Right lobe of liver (tissue), 6 donors: ENCODE results near the gene RDX. TPM values are rescaled to one million over a fixed set of nuclear protein-coding genes. Genes with fewer than 3 reads are reported as not detected.
A peak's percentile ranks its signal among the peaks of the same experiment; 100 is the strongest.

Experiments used
- ATAC-seq, 4 donors: fragments of 200-7000 bp; cut with Tn5 transposase; one replicate each; pipeline ENCODE4 v1.9.1; 2020; ENCODE audit warnings: mild to moderate bottlenecking in 4 of 4, moderate library complexity in 4 of 4
- DNase-seq, 3 donors: peaks; one replicate each; pipeline ENCODE4 v3.0.0-alpha.2; 2020
- H3K27ac ChIP-seq, 3 donors: fragments of 200-600 bp; one replicate each; pipeline ENCODE4 v1.8.0; 2022
- H3K27me3 ChIP-seq, 2 donors: fragments of 200-600 bp; one replicate each; pipeline ENCODE4 v1.8.0; 2022
- H3K36me3 ChIP-seq, 4 donors: fragments of 200-600 bp; sonication (generic) in 1 of 4; one replicate each; pipeline versions ENCODE4 v1.5.1 to v1.8.0; 2017 to 2022; ENCODE audit warnings: control low read depth in 1 of 4
- H3K4me1 ChIP-seq, 4 donors: fragments of 200-600 bp; sonication (generic) in 1 of 4; one replicate each; pipeline versions ENCODE4 v1.5.1 to v1.8.0; 2017 to 2022; ENCODE audit warnings: control low read depth in 1 of 4
- H3K4me3 ChIP-seq, 3 donors: fragments of 200-600 bp; one replicate each; pipeline ENCODE4 v1.8.0; 2022
- H3K9me3 ChIP-seq, 4 donors: fragments of 200-600 bp; sonication (generic) in 1 of 4; one replicate each; pipeline versions ENCODE4 v1.5.1 to v1.8.0; 2017 to 2022; ENCODE audit warnings: control low read depth in 1 of 4
- POLR2A ChIP-seq: fragments of 450-650 bp; IDR thresholded peaks from one replicate; pipeline ENCODE4 v1.6.1; 2017; ENCODE audit warnings: antibody characterized with exemption, mild to moderate bottlenecking
- WGBS: methylation state at CpG from one replicate; pipeline ENCODE4 v1.1.6; 2018; ENCODE audit warnings: low coverage, low lambda C conversion rate; ENCODE audit not compliant: insufficient coverage; ENCODE audit errors: missing lambda C conversion rate; 5-methylcytosine and 5-hydroxymethylcytosine counted together
- intact Hi-C, 2 donors: fragments of 100-400 bp; cut with DNase I; formaldehyde crosslinking; loops; one replicate each; pipeline versions ENCODE4 v1.11.2 to v1.14.1; 2022
- total RNA-seq, 6 experiments: library from RNA; depleted of rRNA in 2 of 6; stranded (reverse); fragments of >200 nt in 2 of 6; fragmentation: NEBNext Ultra II Directional in 3 of 6; extraction: Animal tissue kit (Norgen Biotek cat#: 25700) in 3 of 6; gene quantifications; one replicate each; pipeline versions ENCODE4 v1.1.0 to v1.2.4, GENCODE V29; 2016 to 2023
- TF ChIP-seq, protein P1 (sequence below), 4 donors: fragments of 200-600 bp in 3 of 4; fragments of 450-650 bp in 1 of 4; IDR thresholded peaks; one replicate each; pipeline versions ENCODE4 v1.5.1 to v1.8.0; 2016 to 2022; ENCODE audit warnings: antibody characterized with exemption in 4 of 4, mild to moderate bottlenecking in 2 of 4
- donor health status: DM: no; HTN: yes; CAD: no.
- donor health status: DM: no; HTN: no; CAD: no.
- donor health status: DM: no; HTN: no; CAD: no.
- donor health status: DM: no; HTN: yes; CAD: no.
- donor health status: DM: no; HTN: yes; CAD: no.

The RDX gene
- total RNA-seq, 6 experiments from 2014 or later: 47.1 to 87.8 (median 81.8) TPM

DNA sequence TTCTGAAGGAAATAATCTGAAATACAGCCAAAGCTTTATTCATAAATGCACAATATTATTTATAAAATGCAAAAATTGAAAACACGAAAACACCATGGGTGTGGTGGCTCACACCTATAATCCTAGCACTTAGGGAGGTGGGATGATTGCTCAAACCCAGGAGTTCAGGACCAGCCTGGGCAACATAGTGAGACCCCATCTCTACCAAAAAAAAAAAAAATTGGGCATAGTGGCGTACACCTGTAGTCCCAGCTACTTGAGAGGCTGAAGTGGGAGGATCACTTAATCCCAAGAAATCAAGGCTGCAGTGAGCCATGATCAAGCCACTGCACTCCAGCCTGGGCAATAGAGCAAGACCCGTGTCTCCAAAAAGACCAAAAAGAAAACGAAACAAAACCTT lies 5.2 kb upstream of the RDX start:
- DNase-seq: no peak
- 93% methylated on average over 4 of the region's 4 CpGs for WGBS

DNA sequence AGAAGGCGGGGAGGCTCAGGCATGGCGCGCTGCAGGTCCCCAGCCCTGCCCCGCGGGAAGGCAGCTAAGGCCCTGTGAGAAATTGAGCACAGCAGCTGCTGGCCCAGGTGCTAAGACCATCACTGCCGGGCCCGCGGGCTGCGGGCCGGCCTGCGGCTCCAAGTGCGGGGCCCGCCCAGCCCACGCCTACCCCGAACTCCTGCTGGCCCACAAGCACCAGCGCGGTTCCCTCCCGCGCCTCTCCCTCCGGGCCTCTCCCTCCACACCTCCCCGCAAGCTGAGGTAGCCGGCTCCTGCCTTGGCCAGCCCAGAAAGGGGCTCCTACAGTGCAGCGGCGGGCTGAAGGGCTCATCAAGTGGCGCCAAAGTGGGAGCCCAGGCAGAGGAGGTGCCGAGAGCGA lies 4.6 kb upstream of the RDX start:
- no peak overlapping the region for H3K4me3 ChIP-seq
- no CpG with 5 or more reads among the region's 27 CpGs for WGBS
- peaks cover 0 to 31% (median 9%) of the 10 kb centered on the region in 4 donors for H3K4me1 ChIP-seq
- DNase-seq: no peak
- no peak for ATAC-seq
- H3K36me3 ChIP-seq: no peaks in the 10 kb centered on the region
- no peak overlapping the region for H3K27ac ChIP-seq
- intact Hi-C loops: loop anchor here in 1 of 2 donors (10.0 kb wide), 1 partner anchor 54 kb away; no protein-coding TSS in a partner anchor
- no peak for TF ChIP-seq POLR2A
- TF ChIP-seq, protein P1, sequence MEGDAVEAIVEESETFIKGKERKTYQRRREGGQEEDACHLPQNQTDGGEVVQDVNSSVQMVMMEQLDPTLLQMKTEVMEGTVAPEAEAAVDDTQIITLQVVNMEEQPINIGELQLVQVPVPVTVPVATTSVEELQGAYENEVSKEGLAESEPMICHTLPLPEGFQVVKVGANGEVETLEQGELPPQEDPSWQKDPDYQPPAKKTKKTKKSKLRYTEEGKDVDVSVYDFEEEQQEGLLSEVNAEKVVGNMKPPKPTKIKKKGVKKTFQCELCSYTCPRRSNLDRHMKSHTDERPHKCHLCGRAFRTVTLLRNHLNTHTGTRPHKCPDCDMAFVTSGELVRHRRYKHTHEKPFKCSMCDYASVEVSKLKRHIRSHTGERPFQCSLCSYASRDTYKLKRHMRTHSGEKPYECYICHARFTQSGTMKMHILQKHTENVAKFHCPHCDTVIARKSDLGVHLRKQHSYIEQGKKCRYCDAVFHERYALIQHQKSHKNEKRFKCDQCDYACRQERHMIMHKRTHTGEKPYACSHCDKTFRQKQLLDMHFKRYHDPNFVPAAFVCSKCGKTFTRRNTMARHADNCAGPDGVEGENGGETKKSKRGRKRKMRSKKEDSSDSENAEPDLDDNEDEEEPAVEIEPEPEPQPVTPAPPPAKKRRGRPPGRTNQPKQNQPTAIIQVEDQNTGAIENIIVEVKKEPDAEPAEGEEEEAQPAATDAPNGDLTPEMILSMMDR (IDR thresholded peaks at IDR 0.05): no peak
- no peaks in the 10 kb centered on the region for H3K9me3 ChIP-seq
- no peaks in the 10 kb centered on the region for H3K27me3 ChIP-seq

More for the DNA sequence above, 5.2 kb upstream of the RDX start:
- Histone ChIP-seq H3K36me3 (no peaks in the 10 kb centered on the region), H3K4me3 (no peak overlapping the region), H3K9me3 (no peaks in the 10 kb centered on the region), H3K27me3 (no peaks in the 10 kb centered on the region), H3K4me1 (peaks cover 0 to 31% (median 9%) of the 10 kb centered on the region in 4 donors), H3K27ac (no peak overlapping the region)
- ATAC-seq: no peak
- TF ChIP-seq POLR2A: no peak
- TF ChIP-seq, protein P1 (IDR thresholded peaks at IDR 0.05): no peak
- intact Hi-C loops: loop anchor here in 1 of 2 donors (10.0 kb wide), 1 partner anchor 53 kb away; no protein-coding TSS in a partner anchor

DNA sequence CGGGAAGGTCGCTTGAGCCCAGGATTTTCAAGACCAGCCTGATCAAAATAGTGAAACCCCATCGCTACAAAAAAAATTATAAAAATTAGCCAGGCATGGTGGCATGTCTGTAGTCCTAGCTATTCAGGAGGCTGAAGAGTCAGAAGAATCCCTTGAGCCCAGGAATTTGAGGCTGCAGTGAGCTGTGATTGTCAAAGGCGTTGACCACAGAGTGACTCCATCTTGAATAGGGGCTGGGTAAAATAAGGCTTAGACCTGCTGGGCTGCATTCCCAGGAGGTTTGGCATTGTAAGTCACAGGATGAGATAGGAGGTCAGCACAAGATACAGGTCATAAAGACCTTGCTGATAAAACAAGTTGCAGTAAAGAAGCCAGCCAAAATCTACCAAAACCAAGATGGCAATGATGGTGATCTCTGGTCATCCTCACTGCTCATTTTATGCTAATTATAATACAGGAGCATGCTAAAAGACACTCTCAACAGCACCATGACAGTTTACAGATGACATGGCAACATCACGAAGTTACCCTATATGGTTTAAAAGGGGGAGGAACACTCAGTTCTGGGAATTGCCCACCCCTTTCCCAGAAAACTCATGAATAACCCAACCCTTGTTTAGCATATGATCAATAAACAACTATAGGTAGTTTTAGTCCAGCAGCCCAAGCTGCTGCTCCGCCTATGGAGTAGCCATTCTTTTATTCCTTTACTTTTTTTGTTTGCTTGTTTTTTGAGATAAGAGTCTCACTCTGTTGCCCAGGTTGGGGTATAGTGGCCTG lies 2.8 kb upstream of the RDX start:
- peaks cover 0 to 32% (median 8%) of the 10 kb centered on the region in 4 donors for H3K4me1 ChIP-seq
- TF ChIP-seq, protein P1 (IDR thresholded peaks at IDR 0.05): no peak
- TF ChIP-seq POLR2A: no peak
- no peak for ATAC-seq
- no peak for DNase-seq
- H3K9me3 ChIP-seq: no peaks in the 10 kb centered on the region
- H3K36me3 ChIP-seq: no peaks in the 10 kb centered on the region
- no peaks in the 10 kb centered on the region for H3K27me3 ChIP-seq
- H3K4me3 ChIP-seq: no peak overlapping the region
- intact Hi-C loops: loop anchor here in 1 of 2 donors (10.0 kb wide), 1 partner anchor 56 kb away; no protein-coding TSS in a partner anchor
- peak overlapping the region in 1 of 3 donors; percentile 96 for H3K27ac ChIP-seq
- WGBS: 93% methylated on average over 4 of the region's 6 CpGs

DNA sequence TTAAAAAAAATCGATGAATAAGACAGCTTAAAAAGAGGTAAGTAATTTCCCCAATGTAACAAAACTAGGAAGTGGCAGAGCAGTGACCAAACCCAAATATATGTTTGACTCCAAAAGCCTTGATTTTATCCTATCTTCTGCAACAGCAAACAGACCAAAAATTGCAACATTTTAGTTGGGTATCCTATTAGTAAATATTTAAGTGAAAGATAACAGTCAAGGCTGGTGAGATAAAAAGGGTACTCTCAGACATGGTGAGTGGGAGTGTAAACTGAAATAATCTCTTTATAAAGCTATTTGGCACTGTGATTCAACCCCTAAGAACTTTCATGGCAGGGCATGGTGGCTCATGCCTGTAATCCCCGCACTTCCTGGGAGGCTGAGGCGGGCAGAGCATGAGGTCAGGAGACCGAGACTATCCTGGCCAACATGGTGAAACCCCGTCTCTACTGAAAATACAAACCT lies 1.9 kb upstream of the RDX start:
- 12% methylated on average over 4 of the region's 5 CpGs for WGBS
- ATAC-seq (peak; percentile 32 to 69 (median 42)), DNase-seq (peak in 1 of 3 donors; percentile 36)
- intact Hi-C loops: loop anchor here in 1 of 2 donors (10.0 kb wide), 1 partner anchor 56 kb away; no protein-coding TSS in a partner anchor
- Histone ChIP-seq H3K27me3 (no peaks in the 10 kb centered on the region), H3K9me3 (no peaks in the 10 kb centered on the region), H3K27ac (peak overlapping the region in 2 of 3 donors; percentile 11 to 96), H3K4me1 (peaks cover 0 to 41% (median 8%) of the 10 kb centered on the region in 4 donors), H3K4me3 (no peak overlapping the region), H3K36me3 (no peaks in the 10 kb centered on the region)
- TF ChIP-seq, protein P1 (IDR thresholded peaks at IDR 0.05): peak in 1 of 4 donors; percentile 6
- TF ChIP-seq POLR2A: no peak
